HG02678 (cell line): ENCODE data around the gene TNPO3.
A peak's percentile ranks its signal among the peaks of the same experiment; 100 is the strongest.

Source experiments
- ATAC-seq: cut with Tn5 transposase; IDR thresholded peaks from one replicate; pipeline ENCODE4 v1.9.1; 2021; ENCODE audit warnings: mild to moderate bottlenecking, moderate library complexity; ENCODE audit not compliant: unreplicated experiment

TNPO3 gene

DNA sequence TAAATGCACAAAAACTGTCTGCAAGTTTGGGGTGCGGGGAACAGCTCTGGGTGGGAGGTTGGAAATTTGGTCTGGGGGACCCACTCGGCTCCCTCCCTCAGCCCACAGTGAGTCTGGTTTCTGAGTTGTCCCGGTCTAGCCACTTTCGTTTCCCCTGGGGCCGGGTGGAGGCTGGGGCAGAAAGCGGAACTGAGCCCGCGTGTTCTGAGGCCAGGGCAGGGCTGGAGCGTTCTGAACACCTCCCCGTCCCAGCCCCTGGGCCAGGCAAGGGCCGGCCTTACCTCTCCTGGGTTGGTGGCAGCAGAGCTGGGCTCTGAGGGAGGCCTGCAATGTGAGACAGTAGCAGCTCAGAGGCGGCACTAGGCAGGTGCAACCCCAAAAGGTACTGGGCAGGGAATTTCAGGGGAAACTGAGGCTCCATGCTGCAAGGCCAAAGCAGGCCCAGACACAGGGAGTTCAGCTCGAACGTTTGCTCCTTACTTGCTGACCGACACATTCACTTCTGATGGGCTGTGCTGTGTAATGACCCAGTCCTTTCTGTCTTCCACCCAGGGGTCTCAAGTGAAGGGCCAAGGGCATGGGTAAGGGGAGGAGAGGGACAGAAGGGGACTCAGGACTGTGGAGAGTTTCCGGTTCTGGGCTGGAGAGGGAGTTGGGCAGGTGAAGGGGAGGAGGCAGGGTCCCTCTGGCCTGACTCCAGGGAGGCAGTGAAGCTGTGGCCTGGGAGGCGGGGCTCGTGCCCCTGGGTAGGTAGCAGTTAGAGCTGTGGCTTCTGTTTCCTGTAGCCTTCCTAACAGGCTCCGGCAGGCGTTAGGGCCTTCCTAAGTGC, 114.2 kb downstream of the TNPO3 start:
- peak; percentile 53 for ATAC-seq

DNA sequence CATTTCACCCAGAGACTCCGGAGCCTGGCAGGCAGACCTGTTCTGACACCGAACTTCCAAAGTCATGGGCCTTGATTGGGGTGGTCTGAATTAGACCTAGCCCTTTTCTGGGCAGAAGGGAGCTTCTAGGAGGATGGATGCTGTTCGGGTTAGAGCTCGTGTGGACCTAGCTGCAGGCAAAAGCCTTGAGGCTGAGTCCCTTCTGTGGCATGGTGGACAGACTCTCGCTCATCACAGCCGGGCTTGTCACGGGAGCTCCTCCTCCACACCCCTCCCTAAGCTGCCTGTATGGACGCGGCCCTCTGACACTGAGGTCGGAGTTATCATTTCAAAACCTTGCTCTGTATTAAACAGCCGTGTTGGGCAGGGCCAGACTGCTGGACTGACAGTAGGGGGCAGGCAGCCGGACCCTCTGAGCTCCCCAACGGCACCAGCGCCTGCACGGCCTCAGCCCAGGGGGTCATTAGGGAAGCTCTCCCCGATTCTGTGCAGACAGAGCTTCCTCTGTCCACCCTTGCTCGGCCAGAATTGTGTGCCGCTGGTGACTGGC, 115.0 kb downstream of the TNPO3 start:
- peak; percentile 23 for ATAC-seq

DNA sequence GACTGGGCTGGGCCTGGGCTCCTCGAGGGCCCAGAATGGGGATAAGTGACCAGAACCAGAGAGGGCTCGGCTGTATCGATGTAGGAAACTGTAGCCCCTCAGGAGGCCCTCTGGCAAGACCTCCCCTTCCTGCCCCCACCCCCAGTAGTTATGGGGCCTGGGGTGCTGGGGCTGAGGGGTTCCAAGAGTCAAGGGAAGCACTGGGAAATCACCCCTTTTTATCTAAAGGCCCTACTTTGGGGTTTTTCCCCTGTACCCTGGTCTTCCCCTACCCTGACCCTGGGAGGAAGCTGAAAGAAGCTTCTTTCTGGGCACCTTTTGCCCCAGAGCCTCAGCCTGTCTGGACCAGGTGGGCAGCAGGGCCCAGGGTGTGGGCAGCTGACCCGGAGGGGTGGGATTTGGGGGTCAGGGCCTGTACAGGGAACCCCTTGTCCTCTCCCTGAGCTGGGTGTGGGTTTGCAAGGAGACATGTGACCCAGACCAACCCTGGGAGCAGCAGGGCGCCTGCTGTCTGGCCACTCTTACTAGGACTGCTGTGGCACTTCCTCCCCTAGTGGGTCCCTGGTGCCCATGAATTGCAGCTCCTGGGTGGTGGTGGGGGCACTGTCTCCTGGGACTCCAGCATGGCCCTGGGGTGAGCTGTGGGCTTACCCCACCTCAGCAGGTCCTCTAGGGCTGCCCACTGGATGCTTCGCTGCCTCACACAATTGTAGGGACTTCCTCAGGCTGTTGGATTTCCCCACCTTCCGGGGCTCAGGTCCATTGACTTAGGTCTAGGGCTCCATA, 115.6 kb downstream of the TNPO3 start:
- no peak for ATAC-seq

GRCh38 chr7:128938544-128939074, 116.3 kb downstream of the TNPO3 start:
- ATAC-seq: no peak

GRCh38 chr7:128937647-128938543, 117.0 kb downstream of the TNPO3 start, which contains the start of gene IRF5:
IRF5 (plus strand) TSS chr7:128937927; CDS start chr7:128942082, 4,155 bp downstream.
- peak; percentile 13 for ATAC-seq

GRCh38 chr7:128937271-128937646, 117.7 kb downstream of the TNPO3 start:
- ATAC-seq: peak; percentile 4

DNA sequence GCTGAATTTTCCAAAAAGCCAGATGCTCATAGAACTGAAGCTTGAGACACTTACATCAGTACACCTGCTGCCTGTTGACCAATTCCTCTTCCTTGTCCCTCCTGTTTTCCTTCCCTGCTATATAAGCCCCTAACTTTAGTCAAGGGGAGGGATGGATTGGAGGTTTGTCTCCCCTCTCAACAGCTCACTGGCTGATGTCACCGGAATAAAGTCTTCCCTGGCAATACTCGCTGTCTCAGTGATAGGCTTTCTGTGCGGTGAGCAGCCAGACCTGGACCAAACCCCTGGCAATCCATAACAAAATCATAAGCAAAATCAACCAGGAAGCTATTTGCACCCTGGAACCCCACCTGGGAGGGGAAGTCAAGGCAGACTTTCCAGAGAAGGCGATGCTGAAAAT, 118.1 kb downstream of the TNPO3 start:
- ATAC-seq: no peak

- ATAC-seq: no peak
Measured at GRCh38 chr7:128935342-128935730, 119.6 kb downstream of the TNPO3 start.

GRCh38 chr7:128934361-128935341, 120.3 kb downstream of the TNPO3 start:
- peak; percentile 34 for ATAC-seq

GRCh38 chr7:128933180-128933891, 121.6 kb downstream of the TNPO3 start:
- peak; percentile 34 for ATAC-seq

DNA sequence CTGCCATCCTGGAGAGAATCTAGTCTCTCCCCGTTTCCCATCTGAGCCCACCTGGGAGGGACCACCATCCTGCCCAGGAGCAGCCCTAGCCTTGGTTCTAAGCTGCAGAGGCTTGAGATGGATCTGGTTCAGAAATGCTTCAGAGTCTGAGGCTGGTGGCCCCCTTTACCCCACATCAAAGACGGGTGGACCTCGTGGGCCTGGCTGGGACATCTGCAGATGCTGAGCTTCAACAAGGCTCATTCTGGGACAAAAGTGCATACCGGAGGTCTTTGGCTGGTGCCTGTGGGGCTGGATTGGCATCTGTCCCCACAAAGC, 122.1 kb downstream of the TNPO3 start:
- ATAC-seq: no peak

- ATAC-seq: no peak
Measured at GRCh38 chr7:128931965-128932861, 122.7 kb downstream of the TNPO3 start.

GRCh38 chr7:128931190-128931798, 123.6 kb downstream of the TNPO3 start:
- no peak for ATAC-seq

DNA sequence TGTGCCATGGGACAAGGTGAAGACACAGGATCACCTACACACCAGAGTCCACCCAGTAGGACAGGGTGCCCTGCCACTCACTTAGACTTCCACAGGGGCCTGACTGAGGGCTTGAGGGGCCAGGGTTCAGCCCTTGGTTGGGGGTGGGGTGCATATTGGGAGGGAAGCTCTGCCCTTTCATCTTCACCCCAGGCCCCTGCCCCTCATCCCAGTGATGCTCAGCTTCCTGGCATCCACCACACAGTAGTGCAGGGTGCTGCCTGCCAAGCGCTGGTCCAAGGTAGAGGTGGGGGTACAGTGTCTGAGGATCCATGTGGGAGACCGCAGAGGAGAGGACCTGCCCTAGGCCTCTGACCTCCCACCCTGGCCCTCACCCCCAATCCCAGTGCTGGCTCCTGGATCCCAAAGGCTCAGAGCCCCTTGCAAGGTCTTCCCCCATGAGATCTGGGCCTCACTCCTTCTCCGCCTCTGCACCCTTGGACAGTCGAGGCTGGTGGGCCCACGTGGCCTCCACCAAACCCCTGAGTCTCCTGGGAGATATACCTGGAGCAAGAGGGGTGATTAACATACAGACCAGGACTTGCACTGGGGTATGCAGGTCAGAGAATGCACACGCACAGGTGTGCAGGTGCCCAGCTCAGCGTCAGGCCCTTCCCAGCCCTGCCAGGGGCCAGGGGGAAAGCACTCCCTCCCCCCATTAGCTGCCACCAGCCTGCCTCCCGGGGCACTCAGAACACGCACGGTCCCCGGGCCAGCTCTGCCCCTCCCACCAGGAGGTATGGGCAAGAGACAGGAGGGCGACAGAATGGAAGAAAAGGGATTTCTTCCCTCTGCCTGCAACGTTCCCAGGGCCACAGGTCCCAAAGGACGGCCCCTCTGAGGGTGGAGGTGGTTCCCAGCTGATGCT, 125.8 kb downstream of the TNPO3 start:
- no peak for ATAC-seq

DNA sequence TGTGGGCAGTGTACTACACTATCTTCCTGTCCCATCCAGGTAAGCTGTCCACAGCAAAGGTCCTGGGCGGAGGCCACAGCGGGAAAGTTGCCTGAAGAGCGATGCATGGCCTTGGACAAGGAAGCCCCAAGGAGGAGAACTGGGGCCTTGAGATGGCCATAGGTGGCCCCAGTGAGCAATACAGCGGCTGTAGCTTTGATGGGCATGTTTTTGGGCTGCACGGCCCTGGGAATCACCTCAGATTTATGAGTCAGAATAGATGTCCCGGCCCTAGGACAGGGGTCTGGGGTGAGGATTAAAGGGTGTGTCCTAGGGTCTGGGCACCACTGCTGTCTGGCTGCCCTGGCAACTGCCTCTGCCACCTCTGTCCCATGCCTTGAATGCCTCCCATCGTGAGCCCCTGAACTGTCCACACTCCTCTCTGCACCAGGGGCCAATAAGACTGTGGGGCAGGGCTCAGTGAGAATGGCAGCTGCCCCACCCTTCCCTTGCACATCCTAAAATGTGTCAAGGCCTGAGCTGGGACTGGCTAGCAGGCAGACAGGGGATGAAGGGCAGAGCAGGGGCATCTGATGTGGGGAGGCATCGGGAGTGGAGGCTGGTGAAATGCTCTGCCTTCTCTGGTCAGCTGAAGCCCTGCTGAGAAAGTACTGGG, 126.6 kb downstream of the TNPO3 start:
- ATAC-seq: no peak
